Activated CD4-positive, CD25-positive, alpha-beta regulatory T cell treated with anti-CD3 and anti-CD28 coated beads, Interleukin-2, amount 50 U/mL, for 72 hours (primary cell): Measurements from ENCODE around the gene NKIRAS2.

Experiments used
- DNase-seq: peaks from one replicate; pipeline ENCODE4 v3.0.0; 2021

NKIRAS2 gene

DNA sequence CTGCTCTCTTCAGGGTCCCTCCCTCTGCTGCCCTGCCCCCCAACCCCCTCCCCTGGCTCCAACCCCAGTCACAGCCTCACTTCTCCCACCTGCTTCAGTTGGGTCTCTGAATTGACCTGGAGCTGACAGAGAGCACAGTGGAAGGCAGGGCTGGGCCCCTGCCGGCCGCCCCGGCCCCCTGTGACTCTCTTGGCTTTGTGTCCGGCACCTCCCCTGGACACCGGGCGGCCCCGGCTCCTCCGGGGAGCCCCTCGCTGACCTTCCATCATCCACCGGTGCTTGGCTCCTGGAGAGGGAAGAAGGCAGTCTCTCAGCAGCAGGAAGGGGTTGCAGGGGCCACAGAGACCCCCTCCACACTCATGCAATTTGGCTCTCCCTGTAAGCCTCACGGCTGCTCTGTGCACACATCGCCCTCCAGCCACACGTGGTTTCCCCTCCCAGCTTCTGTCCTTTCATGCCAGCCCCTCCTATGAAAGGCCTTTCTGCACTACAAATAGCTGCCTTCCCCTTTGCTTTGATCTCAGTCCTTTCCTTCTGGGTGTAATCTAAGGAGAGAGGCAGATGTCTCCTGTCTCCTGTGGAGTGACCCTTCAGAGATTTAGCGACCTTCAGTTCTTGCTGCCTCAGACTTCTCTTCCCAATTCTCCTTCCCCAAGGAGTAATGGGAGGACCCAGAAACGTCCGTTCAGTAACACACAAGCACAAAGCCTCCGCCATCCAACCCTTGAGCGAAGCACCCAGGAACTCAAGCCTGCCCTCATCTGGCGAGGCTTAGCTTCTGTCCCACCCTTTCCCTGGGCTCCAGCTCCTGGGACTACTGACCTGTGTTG lies 8.3 kb downstream of the NKIRAS2 start:
- DNase-seq: no peak

GRCh38 chr17:42028791-42029127 lies 8.9 kb downstream of the NKIRAS2 start:
- DNase-seq: no peak

DNA sequence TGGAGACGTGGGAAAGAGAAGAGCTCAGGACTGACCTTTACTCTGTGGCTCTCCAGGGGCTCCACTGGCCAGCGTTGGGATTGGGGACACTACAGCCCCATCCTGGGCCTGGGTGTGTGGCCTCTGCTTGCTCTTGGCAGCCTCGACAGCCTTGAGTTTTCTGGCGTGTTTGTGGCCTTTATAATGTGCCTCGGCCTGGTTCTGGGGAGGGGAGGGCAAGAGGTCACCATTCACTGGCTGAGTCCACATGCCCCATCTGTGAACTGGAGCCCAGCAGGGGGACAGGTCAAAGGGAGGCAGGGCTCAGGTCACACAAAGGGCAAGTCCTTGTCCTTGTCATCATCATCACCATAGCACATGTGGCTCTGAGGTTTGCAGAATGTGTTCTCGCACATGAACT lies 11.7 kb downstream of the NKIRAS2 start:
- DNase-seq: no peak

DNA sequence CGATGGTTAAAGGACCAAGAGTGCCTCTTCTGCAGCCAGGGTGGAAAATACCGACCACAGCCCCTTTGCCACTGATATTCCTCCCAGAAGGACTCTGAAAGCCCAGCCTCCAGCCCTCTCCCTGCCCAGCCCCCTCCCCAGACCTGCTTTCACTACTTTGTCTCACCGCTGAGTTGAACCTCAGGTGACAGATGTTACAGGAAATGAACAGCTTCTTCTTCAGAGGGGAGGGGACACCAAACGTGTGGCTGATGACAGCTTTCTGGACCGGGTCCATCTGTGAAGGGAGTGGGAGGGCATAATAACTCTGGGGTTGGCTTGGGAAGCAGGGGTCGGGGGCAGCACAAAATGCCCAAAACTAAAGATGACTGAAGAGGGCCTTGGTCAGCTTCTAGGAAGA lies 14.2 kb downstream of the NKIRAS2 start:
- no peak for DNase-seq

- DNase-seq: no peak
These were observed 18.5 kb downstream of the NKIRAS2 start for GRCh38 chr17:42038221-42038973.

DNA sequence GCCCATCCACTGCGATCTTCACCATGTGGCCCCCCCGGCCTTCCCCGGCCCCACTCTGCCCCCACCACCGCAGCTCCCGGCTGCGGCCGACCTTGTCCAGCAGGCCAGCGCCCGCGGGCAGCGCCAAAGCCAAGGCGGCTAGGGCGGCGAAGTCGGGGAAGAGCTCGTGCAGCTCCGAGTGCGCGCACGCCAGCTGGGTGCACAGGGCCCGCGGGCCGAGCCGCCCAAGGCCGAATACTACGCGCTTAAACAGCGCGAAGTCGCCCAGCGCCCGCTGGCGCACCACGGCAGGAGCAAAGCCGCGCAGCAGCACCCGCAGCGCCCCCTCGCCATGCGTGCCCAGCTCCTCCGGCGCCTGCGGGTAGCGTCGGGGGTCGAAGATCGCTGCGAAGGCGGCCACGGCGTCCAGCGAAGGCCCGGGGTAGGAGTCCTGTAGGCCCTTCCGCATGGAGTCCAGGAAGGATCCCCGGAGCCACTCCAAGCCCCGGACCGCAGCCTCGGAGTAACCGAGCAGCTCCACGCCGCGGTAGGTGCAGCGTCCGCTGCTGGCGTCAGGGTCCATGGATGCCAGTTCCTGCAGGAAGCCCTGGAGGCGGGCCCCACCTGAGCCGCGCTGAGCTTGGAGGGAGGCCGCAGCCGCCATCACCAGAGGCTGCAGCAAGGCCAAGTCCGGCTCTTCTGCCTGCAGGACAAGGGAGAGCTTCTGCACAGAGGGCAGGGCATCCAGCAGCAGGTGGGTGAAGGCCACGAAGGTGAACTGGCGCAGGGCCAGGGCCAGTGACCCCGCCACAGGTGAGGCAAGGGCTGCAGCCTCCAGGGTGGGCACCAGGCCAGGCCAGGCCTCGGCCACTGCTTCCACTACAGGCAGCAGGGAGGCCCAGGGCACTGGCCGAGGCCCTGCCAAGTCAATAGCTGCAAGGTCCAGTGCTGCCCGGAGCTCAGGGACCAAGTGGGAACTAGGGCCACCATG lies 20.2 kb downstream of the NKIRAS2 start:
- DNase-seq: no peak

DNA sequence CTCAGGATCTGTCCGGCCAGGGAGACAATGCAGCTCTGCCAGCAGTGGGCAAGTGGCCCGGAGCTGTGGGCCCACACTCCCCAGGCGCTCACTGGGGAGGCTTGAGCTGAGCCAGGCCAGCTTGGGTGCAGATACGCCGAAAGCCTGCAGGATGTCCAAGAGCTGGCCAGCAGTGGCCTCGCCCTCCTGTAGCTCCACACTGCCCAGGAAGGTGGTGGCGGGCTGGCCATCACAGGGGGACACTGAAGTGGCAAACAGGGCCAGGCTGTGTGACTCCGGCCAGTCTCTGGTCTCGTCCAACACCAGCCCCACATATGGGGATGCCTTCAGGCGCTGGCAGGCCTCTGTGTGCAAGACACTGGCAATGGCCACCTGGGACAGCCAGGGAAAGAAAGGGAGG lies 20.9 kb downstream of the NKIRAS2 start:
- DNase-seq: no peak

- no peak for DNase-seq
These were observed 21.7 kb downstream of the NKIRAS2 start for GRCh38 chr17:42041619-42042018.

- DNase-seq: no peak
These were observed 22.9 kb downstream of the NKIRAS2 start for GRCh38 chr17:42042598-42043319.

GRCh38 chr17:42045719-42046118 lies 25.8 kb downstream of the NKIRAS2 start:
- DNase-seq: no peak

- DNase-seq: no peak
These were observed 27.5 kb downstream of the NKIRAS2 start for GRCh38 chr17:42047343-42047742.

- no peak for DNase-seq
These were observed 30.0 kb downstream of the NKIRAS2 start for GRCh38 chr17:42049834-42050392.

- peak; percentile 40 for DNase-seq
These were observed 30.6 kb downstream of the NKIRAS2 start, which contains the start of gene C17orf113 for GRCh38 chr17:42050393-42051012. Gene C17orf113, minus strand, starts transcription at chr17:42050601. Its CDS starts 7,225 bp downstream, at chr17:42043376.

- no peak for DNase-seq
These were observed 31.1 kb downstream of the NKIRAS2 start for GRCh38 chr17:42051013-42051400.

DNA sequence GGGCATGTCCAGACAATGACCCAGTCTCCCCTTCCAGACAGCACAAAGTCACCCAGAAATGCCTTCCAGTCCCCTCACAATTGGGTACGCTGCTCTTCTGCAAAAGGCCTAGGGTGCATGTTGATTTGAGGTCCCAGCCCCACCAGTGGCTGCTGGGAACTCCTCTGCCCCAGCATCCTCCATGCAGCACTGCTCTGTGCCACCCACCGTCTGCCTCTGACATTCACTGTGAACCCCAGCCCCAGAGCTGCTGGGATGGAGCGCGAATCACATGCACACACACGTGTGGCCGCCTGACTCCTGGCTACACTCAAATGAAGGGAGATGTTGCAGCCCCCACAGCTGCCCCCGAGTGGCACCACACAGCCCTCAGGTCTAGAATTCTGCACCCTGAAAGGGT lies 31.8 kb downstream of the NKIRAS2 start:
- no peak for DNase-seq

- DNase-seq: no peak
These were observed 32.5 kb downstream of the NKIRAS2 start for GRCh38 chr17:42052346-42052877.

GRCh38 chr17:42053731-42054500 lies 34.0 kb downstream of the NKIRAS2 start:
- no peak for DNase-seq

DNA sequence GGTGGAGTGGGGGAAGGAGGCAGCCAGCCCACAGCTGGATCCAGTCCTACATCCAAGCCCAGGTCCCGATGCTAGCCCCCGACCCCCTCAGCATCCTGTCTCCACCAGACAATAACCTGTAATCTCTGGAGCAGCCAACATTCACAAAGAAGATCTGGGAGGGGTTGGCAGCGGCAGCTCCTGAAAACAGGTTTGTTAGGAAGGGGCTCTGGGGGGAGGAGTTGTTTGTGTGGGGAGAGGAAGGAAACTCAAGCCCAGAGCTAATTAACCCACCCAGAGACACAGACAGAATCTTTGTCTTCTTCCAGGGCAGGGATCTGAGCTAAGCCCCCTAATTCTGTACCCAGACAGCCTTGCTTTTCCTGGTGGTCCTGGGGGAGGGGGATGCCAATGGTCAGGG lies 35.1 kb downstream of the NKIRAS2 start:
- no peak for DNase-seq

- no peak for DNase-seq
These were observed 35.6 kb downstream of the NKIRAS2 start for GRCh38 chr17:42055496-42055895.

GRCh38 chr17:42056635-42057034 lies 36.7 kb downstream of the NKIRAS2 start:
- DNase-seq: no peak

- DNase-seq: no peak
These were observed 38.2 kb downstream of the NKIRAS2 start for GRCh38 chr17:42058063-42058462.
